ENCODE measurements around the gene MACROD2.

Gene MACROD2

GRCh38 chr20:15122613-15123012 is 1127.3 kb downstream of the MACROD2 start:
- Histone ChIP-seq H3K9me3 (ENCODE audit: insufficient read depth, low read length) (no peaks in the 10 kb centered on the region), H3K27ac (ENCODE audit: low read depth, low read length) (no peak overlapping the region), H3K4me3 (ENCODE audit: insufficient read depth, low read length, poor library complexity, severe bottlenecking) (no peak overlapping the region), H3K9ac (ENCODE audit: low read length) (no peak overlapping the region), H4K20me1 (ENCODE audit: low read depth, low read length) (no peaks in the 10 kb centered on the region), H2AFZ (ENCODE audit: low read depth, low read length, severe bottlenecking) (no peak overlapping the region), H3K9me2 (replicated peaks; ENCODE audit: insufficient read depth, low read length) (no peaks in the 10 kb centered on the region), H3F3A (ENCODE audit: insufficient read depth) (no peaks in the 10 kb centered on the region), H3K27me3 (ENCODE audit: low read length) (no peaks in the 10 kb centered on the region), H3K79me2 (ENCODE audit: insufficient read depth, low read length) (no peaks in the 10 kb centered on the region), H3K36me3 (ENCODE audit: low read length) (no peaks in the 10 kb centered on the region), H3K4me2 (ENCODE audit: low read depth, low read length, poor library complexity, severe bottlenecking) (no peak overlapping the region)
- TF ChIP-seq EZH2phosphoT487 (conservative IDR thresholded peaks at IDR 0.05; ENCODE audit: low read length) = no peak
- TF ChIP-seq CTCF (IDR thresholded peaks at IDR 0.05; ENCODE audit: insufficient read depth, low read length, poor library complexity, severe bottlenecking) = no peak

GRCh38 chr20:15131176-15131575 is 1135.9 kb downstream of the MACROD2 start:
- no peaks in the 10 kb centered on the region for H3K9me3 ChIP-seq (ENCODE audit: insufficient read depth, low read length)
- no peak overlapping the region for H3K4me3 ChIP-seq (ENCODE audit: insufficient read depth, low read length, poor library complexity, severe bottlenecking)
- H3K27ac ChIP-seq (ENCODE audit: low read depth, low read length) = no peak overlapping the region
- no peak overlapping the region for H3K4me2 ChIP-seq (ENCODE audit: low read depth, low read length, poor library complexity, severe bottlenecking)
- no peaks in the 10 kb centered on the region for H3K27me3 ChIP-seq (ENCODE audit: low read length)
- H4K20me1 ChIP-seq (ENCODE audit: low read depth, low read length) = no peaks in the 10 kb centered on the region
- H3K9me2 ChIP-seq (replicated peaks; ENCODE audit: insufficient read depth, low read length) = no peaks in the 10 kb centered on the region
- H3F3A ChIP-seq (ENCODE audit: insufficient read depth) = no peaks in the 10 kb centered on the region
- no peaks in the 10 kb centered on the region for H3K79me2 ChIP-seq (ENCODE audit: insufficient read depth, low read length)
- no peaks in the 10 kb centered on the region for H3K36me3 ChIP-seq (ENCODE audit: low read length)
- no peak overlapping the region for H2AFZ ChIP-seq (ENCODE audit: low read depth, low read length, severe bottlenecking)
- H3K9ac ChIP-seq (ENCODE audit: low read length) = no peak overlapping the region
- TF ChIP-seq EZH2phosphoT487 (conservative IDR thresholded peaks at IDR 0.05; ENCODE audit: low read length) (no peak), CTCF (IDR thresholded peaks at IDR 0.05; ENCODE audit: insufficient read depth, low read length, poor library complexity, severe bottlenecking) (no peak)

DNA sequence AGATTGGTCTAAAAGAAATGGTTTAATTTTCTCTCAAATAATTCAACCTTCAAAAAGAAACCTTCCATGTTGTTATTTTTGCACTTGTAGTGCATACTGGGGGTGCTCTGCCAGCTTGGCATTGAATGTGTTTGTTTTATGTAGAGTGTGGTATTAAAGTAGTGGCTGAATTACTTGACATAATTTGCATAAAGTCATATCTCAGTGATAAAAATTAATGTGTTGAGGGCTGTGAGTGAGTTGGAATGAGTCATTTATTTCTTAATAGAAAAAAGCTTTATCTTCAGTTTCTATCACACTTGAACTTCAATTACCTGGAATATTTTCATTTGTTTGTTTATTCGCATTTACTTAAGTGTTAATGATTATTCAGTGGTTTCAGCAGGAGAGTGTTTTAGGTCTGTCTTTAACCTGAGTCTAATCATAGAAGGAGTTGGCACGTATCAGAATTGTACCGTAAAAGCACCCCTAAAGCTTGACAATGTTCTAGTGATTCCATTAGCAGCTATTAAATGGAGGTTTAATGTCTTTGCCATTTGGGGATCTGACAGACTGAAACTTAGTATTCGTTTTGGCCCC is 1143.3 kb downstream of the MACROD2 start:
- Histone ChIP-seq H3K36me3 (ENCODE audit: low read length) (no peaks in the 10 kb centered on the region), H3K79me2 (ENCODE audit: insufficient read depth, low read length) (no peaks in the 10 kb centered on the region), H3K4me2 (ENCODE audit: low read depth, low read length, poor library complexity, severe bottlenecking) (no peak overlapping the region), H3K9me2 (replicated peaks; ENCODE audit: insufficient read depth, low read length) (no peaks in the 10 kb centered on the region), H3K27ac (ENCODE audit: low read depth, low read length) (no peak overlapping the region), H3K27me3 (ENCODE audit: low read length) (no peaks in the 10 kb centered on the region), H3F3A (ENCODE audit: insufficient read depth) (no peaks in the 10 kb centered on the region), H4K20me1 (ENCODE audit: low read depth, low read length) (no peaks in the 10 kb centered on the region), H3K4me3 (ENCODE audit: insufficient read depth, low read length, poor library complexity, severe bottlenecking) (no peak overlapping the region), H3K9ac (ENCODE audit: low read length) (no peak overlapping the region), H2AFZ (ENCODE audit: low read depth, low read length, severe bottlenecking) (no peak overlapping the region), H3K9me3 (ENCODE audit: insufficient read depth, low read length) (no peaks in the 10 kb centered on the region)
- TF ChIP-seq CTCF (IDR thresholded peaks at IDR 0.05; ENCODE audit: insufficient read depth, low read length, poor library complexity, severe bottlenecking) (no peak), EZH2phosphoT487 (conservative IDR thresholded peaks at IDR 0.05; ENCODE audit: low read length) (no peak)
